ENCODE measurements around the gene PHC2.

- TF ChIP-seq, protein P1, sequence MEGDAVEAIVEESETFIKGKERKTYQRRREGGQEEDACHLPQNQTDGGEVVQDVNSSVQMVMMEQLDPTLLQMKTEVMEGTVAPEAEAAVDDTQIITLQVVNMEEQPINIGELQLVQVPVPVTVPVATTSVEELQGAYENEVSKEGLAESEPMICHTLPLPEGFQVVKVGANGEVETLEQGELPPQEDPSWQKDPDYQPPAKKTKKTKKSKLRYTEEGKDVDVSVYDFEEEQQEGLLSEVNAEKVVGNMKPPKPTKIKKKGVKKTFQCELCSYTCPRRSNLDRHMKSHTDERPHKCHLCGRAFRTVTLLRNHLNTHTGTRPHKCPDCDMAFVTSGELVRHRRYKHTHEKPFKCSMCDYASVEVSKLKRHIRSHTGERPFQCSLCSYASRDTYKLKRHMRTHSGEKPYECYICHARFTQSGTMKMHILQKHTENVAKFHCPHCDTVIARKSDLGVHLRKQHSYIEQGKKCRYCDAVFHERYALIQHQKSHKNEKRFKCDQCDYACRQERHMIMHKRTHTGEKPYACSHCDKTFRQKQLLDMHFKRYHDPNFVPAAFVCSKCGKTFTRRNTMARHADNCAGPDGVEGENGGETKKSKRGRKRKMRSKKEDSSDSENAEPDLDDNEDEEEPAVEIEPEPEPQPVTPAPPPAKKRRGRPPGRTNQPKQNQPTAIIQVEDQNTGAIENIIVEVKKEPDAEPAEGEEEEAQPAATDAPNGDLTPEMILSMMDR (IDR thresholded peaks at IDR 0.05; ENCODE audit: poor library complexity) = no peak
- no peak for TF ChIP-seq EZH2phosphoT487 (IDR thresholded peaks at IDR 0.05; ENCODE audit: low read depth, severe bottlenecking, unreplicated experiment)
Measured at GRCh38 chr1:33316601-33317000, 114.3 kb downstream of the PHC2 start.
